ENCODE results near the gene FUOM. TPM values are rescaled to one million over a fixed set of nuclear protein-coding genes. Genes with fewer than 3 reads are reported as not detected.

The FUOM gene
- total and polyA plus RNA-seq, 2 of the 8 experiments (the other 6 are each of a cell fraction or from before 2014, with no cell fraction given) = 22.0 to 30.4 TPM

DNA sequence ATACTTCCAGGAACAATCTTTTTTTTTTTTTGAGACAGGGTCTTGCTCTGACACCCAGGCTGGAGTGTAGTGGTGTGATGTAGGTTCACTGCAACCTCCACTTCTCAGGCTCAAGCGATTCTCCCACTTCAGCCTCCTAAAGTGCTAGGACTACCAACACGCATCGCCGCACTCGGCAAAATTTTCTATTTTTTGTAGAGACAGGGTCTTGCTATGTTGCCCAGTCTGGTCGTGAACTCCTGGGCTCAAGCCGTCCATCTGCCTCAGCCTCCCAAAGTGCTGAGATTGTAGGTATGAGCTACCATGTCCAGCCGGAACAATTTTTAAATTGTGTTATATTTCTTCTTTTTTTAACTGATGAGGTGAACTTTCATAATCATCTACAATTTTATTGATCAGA lies 47.0 kb downstream of the FUOM start (continued):
- no peak for TF ChIP-seq HDAC2 (IDR thresholded peaks at IDR 0.05; ENCODE audit: borderline replicate concordance in 1 of 2, low read depth in 2 of 2, low read length in 2 of 2)
- no peak for TF ChIP-seq JUND (IDR thresholded peaks at IDR 0.05; ENCODE audit: low read length)
